Heart left ventricle (tissue), 13 donors: ENCODE results near the gene DNAH7.

ENCODE experiments used
- CTCF ChIP-seq, 12 donors: fragments of 200-600 bp; sonication (generic) in 4 of 12; IDR thresholded peaks; one replicate each; pipeline versions ENCODE4 v1.5.0 to v1.8.0; 2018 to 2022; ENCODE audit warnings: antibody characterized with exemption in 12 of 12, mild to moderate bottlenecking in 5 of 12
- POLR2A ChIP-seq, 2 donors: fragments of 450-650 bp; IDR thresholded peaks; one replicate each; pipeline ENCODE4 v1.6.1; 2017; ENCODE audit warnings: antibody characterized with exemption in 2 of 2, mild to moderate bottlenecking in 2 of 2, moderate library complexity in 2 of 2
- donor health status: ischemic (EF 13 %, LVEDD 7.1; RV severe dilation, severe dysfunction).
- donor health status: DM: no; HTN: yes; CAD: no.
- donor health status: DM: no; HTN: no; CAD: no.
- donor health status: ischemic (EF 25% LVEDD 6.9; RV normal size, moderate dysfunction).
- donor health status: ischemic (EF 25% LVEDD 5.7; RV mildly dilated, moderate dysfunction).
- donor health status: ischemic (EF 35%, LVEDD 5.7; RV mildly dilated, moderate dysfunction).
- donor health status: nonischemic (EF 11% LVEDD 7.7; RV severe dilation, severe dysfunction).
- donor health status: DM: yes; HTN: yes; CAD: no.
- donor health status: PGD.
- donor health status: ischemic (EF 29% LVEDD 5.4; RV normal size, mild dysfunction).
- donor health status: nonischemic (EF 23%, LVEDD 6.1; RV moderate dilation, normal function).

GRCh38 chr2:195734931-195735330 is 333.7 kb downstream of the DNAH7 start:
- no peak for TF ChIP-seq CTCF (IDR thresholded peaks at IDR 0.05)
- TF ChIP-seq POLR2A (IDR thresholded peaks at IDR 0.05) = no peak
